ENCODE results near the gene CLDN5. TPM values are rescaled to one million over a fixed set of nuclear protein-coding genes. Genes with fewer than 3 reads are reported as not detected.

Gene CLDN5
- total RNA-seq, 4 donors from 2014 or later: 65.7 to 671 (median 224) TPM

DNA sequence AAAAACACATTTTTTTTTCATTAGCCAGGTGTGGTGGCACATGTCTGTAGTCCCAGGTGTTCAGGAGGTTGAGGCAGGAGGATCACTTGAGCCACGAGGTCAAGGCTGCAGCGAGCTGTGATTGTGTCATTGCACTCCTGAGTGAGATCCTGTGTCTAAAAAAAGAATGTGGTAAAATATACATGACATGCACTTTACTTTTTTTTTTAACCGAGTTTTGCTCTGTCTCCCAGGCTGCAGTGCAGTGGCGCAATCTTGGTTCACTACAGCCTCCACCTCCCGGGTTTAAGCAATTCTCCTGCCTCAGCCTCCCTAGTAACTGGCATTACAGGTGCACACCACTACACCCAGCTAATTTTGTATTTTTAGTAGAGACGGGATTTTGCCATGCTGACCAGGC is 22.5 kb upstream of the CLDN5 start:
- TF ChIP-seq POLR2A (IDR thresholded peaks at IDR 0.05): no peak
- TF ChIP-seq, protein P1, sequence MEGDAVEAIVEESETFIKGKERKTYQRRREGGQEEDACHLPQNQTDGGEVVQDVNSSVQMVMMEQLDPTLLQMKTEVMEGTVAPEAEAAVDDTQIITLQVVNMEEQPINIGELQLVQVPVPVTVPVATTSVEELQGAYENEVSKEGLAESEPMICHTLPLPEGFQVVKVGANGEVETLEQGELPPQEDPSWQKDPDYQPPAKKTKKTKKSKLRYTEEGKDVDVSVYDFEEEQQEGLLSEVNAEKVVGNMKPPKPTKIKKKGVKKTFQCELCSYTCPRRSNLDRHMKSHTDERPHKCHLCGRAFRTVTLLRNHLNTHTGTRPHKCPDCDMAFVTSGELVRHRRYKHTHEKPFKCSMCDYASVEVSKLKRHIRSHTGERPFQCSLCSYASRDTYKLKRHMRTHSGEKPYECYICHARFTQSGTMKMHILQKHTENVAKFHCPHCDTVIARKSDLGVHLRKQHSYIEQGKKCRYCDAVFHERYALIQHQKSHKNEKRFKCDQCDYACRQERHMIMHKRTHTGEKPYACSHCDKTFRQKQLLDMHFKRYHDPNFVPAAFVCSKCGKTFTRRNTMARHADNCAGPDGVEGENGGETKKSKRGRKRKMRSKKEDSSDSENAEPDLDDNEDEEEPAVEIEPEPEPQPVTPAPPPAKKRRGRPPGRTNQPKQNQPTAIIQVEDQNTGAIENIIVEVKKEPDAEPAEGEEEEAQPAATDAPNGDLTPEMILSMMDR (IDR thresholded peaks at IDR 0.05): no peak
- DNase-seq: no peak
- H3K4me3 ChIP-seq: no peak overlapping the region
- H3K36me3 ChIP-seq: no peaks in the 10 kb centered on the region
- intact Hi-C loops (cut with DNase I; ENCODE audit: low total_unique reads): no loop called here
- no peak overlapping the region for H3K27ac ChIP-seq
- H3K4me1 ChIP-seq: no peaks in the 10 kb centered on the region
- no peaks in the 10 kb centered on the region for H3K27me3 ChIP-seq
- no peaks in the 10 kb centered on the region for H3K9me3 ChIP-seq

DNA sequence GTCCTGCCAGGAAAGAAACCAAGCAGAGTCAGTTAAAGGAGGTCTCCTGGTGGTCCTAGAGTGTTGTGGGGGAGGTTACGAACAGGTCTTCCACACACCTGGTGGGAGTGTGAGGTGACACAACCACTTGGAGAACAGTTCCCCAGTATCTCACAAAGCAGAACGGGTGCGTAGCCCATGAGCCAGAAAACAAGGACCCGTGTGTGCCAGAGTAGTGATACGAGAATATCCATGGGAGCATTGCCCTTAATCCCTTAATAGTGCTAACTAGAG is 21.7 kb upstream of the CLDN5 start:
- no peaks in the 10 kb centered on the region for H3K36me3 ChIP-seq
- no peak overlapping the region for H3K4me3 ChIP-seq
- intact Hi-C loops (cut with DNase I; ENCODE audit: low total_unique reads): no loop called here
- no peak for TF ChIP-seq POLR2A (IDR thresholded peaks at IDR 0.05)
- TF ChIP-seq, protein P1 (IDR thresholded peaks at IDR 0.05): no peak
- DNase-seq: no peak
- H3K27me3 ChIP-seq: no peaks in the 10 kb centered on the region
- no peak overlapping the region for H3K27ac ChIP-seq
- no peaks in the 10 kb centered on the region for H3K4me1 ChIP-seq
- no peaks in the 10 kb centered on the region for H3K9me3 ChIP-seq

DNA sequence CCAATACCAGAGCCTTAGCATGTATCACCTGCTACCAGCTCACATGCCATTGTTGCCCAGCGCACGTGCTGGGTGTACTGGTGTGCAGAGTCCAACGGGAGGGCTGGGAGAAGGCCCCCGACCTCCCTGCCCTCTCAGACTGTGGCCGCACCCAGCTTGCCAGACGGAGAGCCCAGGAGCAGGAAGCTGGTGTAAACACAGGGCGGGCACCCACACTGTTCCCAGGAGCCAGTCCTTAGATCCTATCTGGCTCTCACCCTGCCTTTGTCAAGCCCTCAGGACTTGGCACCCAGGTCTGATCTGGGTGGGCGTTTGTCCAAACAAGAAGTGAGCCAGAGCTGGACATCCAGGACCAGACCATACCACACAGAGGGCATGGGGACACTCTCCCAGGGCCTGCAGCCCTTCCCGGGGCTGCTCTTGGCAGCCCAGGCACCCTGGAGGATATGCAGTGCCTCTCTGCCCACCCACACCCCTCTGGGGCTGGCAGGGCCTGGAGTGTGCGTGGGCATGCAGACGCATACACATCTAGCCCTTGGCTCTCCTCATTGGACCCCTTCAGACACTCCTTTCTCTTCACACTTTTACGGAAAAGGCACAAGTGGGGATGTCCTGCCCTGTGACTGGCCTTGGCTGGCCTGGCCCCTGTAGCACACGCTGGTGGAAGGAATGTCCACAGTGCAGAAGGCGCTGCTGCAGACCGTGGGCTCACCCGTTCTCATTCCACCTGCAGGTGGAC is 19.9 kb upstream of the CLDN5 start:
- Histone ChIP-seq H3K36me3 (no peaks in the 10 kb centered on the region), H3K4me3 (no peak overlapping the region), H3K27ac (no peak overlapping the region), H3K4me1 (no peaks in the 10 kb centered on the region), H3K27me3 (no peaks in the 10 kb centered on the region), H3K9me3 (no peaks in the 10 kb centered on the region)
- intact Hi-C loops (cut with DNase I; ENCODE audit: low total_unique reads): no loop called here
- no peak for TF ChIP-seq POLR2A (IDR thresholded peaks at IDR 0.05)
- TF ChIP-seq, protein P1 (IDR thresholded peaks at IDR 0.05): no peak
- no peak for DNase-seq

DNA sequence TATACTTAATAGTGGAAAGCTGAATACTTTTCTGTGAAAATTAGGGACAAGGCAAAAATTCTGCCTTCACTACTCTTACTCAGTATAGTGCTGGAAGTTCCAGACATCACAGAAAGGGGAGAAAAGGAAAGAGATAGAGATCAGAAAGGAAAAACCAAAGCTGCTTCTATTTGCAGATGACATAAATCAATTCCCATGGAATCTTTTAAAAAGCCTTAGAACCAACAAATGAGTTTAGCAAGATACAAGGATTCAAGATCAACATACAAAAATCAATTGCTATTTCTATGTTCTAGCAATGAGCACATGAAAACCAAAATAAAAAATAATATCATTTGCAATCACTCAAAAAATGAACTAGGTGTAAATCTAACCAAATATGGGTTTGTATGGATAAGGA is 16.2 kb upstream of the CLDN5 start:
- TF ChIP-seq POLR2A (IDR thresholded peaks at IDR 0.05): no peak
- TF ChIP-seq, protein P1 (IDR thresholded peaks at IDR 0.05): no peak
- Histone ChIP-seq H3K27me3 (no peaks in the 10 kb centered on the region), H3K36me3 (no peaks in the 10 kb centered on the region), H3K9me3 (no peaks in the 10 kb centered on the region), H3K4me1 (no peaks in the 10 kb centered on the region), H3K4me3 (no peak overlapping the region), H3K27ac (no peak overlapping the region)
- intact Hi-C loops (cut with DNase I; ENCODE audit: low total_unique reads): no loop called here
- no peak for DNase-seq

DNA sequence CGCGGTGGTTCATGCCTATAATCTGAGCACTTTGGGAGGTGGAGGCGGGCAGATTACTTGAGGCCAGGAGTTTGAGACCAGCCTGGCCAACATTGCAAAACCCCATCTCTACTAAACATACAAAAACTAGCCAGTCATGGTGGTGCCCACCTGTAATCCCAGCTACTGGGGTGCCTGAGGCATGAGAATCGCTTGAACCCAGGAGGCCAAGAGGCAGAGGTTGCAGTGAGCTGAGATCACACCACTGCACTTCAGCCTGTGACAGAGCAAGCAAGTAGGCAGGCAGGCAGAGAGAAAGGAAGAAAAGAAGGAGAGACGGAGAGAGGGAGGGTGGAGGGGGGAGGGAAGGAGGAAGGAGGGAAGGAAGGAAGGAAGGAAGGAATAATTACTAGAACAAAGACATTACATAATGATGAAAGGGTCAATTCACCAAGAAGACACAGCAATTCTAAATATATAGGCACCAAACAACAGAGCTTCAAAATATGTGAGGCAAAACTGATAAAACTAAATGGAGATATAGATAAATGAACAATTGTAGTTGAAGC is 13.8 kb upstream of the CLDN5 start:
- no peaks in the 10 kb centered on the region for H3K27me3 ChIP-seq
- no peak overlapping the region for H3K27ac ChIP-seq
- no peak for DNase-seq
- intact Hi-C loops (cut with DNase I; ENCODE audit: low total_unique reads): no loop called here
- TF ChIP-seq, protein P1 (IDR thresholded peaks at IDR 0.05): no peak
- TF ChIP-seq POLR2A (IDR thresholded peaks at IDR 0.05): no peak
- no peak overlapping the region for H3K4me3 ChIP-seq
- H3K36me3 ChIP-seq: no peaks in the 10 kb centered on the region
- no peaks in the 10 kb centered on the region for H3K9me3 ChIP-seq
- H3K4me1 ChIP-seq: no peaks in the 10 kb centered on the region
